Measurements from ENCODE around the gene ABCA7. TPM values are rescaled to one million over a fixed set of nuclear protein-coding genes. Genes with fewer than 3 reads are reported as not detected.

ABCA7 gene
- total and polyA plus RNA-seq, 2 of the 13 experiments (the other 11 are each of a cell fraction or from before 2014, with no cell fraction given) = 4.4 to 32.4 TPM

- TF ChIP-seq, protein P1, sequence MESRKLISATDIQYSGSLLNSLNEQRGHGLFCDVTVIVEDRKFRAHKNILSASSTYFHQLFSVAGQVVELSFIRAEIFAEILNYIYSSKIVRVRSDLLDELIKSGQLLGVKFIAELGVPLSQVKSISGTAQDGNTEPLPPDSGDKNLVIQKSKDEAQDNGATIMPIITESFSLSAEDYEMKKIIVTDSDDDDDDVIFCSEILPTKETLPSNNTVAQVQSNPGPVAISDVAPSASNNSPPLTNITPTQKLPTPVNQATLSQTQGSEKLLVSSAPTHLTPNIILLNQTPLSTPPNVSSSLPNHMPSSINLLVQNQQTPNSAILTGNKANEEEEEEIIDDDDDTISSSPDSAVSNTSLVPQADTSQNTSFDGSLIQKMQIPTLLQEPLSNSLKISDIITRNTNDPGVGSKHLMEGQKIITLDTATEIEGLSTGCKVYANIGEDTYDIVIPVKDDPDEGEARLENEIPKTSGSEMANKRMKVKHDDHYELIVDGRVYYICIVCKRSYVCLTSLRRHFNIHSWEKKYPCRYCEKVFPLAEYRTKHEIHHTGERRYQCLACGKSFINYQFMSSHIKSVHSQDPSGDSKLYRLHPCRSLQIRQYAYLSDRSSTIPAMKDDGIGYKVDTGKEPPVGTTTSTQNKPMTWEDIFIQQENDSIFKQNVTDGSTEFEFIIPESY (CRISPR knock-in tag; IDR thresholded peaks at IDR 0.05) = peak; percentile 97
- TF ChIP-seq ZNF382 (CRISPR knock-in tag; IDR thresholded peaks at IDR 0.05; ENCODE audit: borderline replicate concordance) = no peak
- TF ChIP-seq, protein P2, sequence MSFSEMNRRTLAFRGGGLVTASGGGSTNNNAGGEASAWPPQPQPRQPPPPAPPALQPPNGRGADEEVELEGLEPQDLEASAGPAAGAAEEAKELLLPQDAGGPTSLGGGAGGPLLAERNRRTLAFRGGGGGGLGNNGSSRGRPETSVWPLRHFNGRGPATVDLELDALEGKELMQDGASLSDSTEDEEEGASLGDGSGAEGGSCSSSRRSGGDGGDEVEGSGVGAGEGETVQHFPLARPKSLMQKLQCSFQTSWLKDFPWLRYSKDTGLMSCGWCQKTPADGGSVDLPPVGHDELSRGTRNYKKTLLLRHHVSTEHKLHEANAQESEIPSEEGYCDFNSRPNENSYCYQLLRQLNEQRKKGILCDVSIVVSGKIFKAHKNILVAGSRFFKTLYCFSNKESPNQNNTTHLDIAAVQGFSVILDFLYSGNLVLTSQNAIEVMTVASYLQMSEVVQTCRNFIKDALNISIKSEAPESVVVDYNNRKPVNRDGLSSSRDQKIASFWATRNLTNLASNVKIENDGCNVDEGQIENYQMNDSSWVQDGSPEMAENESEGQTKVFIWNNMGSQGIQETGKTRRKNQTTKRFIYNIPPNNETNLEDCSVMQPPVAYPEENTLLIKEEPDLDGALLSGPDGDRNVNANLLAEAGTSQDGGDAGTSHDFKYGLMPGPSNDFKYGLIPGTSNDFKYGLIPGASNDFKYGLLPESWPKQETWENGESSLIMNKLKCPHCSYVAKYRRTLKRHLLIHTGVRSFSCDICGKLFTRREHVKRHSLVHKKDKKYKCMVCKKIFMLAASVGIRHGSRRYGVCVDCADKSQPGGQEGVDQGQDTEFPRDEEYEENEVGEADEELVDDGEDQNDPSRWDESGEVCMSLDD (CRISPR knock-in tag; IDR thresholded peaks at IDR 0.05; ENCODE audit: borderline replicate concordance) = no peak
- TF ChIP-seq SALL2 (CRISPR knock-in tag; IDR thresholded peaks at IDR 0.05) = no peak
- TF ChIP-seq KLF16 (CRISPR knock-in tag; IDR thresholded peaks at IDR 0.05) = no peak
- no peak for TF ChIP-seq MLXIP (CRISPR knock-in tag; IDR thresholded peaks at IDR 0.05; ENCODE audit: borderline replicate concordance)
- TF ChIP-seq ZNF777 (CRISPR knock-in tag; IDR thresholded peaks at IDR 0.05) = no peak
- no peak for TF ChIP-seq SOX5 (CRISPR knock-in tag; IDR thresholded peaks at IDR 0.05; ENCODE audit: borderline replicate concordance)
- TF ChIP-seq ZZZ3 (CRISPR knock-in tag; IDR thresholded peaks at IDR 0.05; ENCODE audit: borderline replicate concordance) = no peak
- no peak for TF ChIP-seq GMEB1 (CRISPR knock-in tag; IDR thresholded peaks at IDR 0.05; ENCODE audit: borderline replicate concordance)
- peak; percentile 60; the same call in 1 of the 2 replicates for TF ChIP-seq ZBTB38 (CRISPR knock-in tag; IDR thresholded peaks at IDR 0.05)
- TF ChIP-seq KMT2A (CRISPR knock-in tag; IDR thresholded peaks at IDR 0.05) = no peak
- TF ChIP-seq LRRFIP1 (CRISPR knock-in tag; conservative IDR thresholded peaks at IDR 0.05) = no peak
- no peak for TF ChIP-seq MATR3 (CRISPR knock-in tag; IDR thresholded peaks at IDR 0.05)
- TF ChIP-seq AGO2 (optimal IDR thresholded peaks at IDR 0.05; ENCODE audit: low read depth, low read length) = peak; percentile 62
- peak; percentile 25; the same call in 1 of the 2 replicates for TF ChIP-seq SP4 (CRISPR knock-in tag; IDR thresholded peaks at IDR 0.05)
These were observed 47.8 kb upstream of the ABCA7 start (continued) for GRCh38 chr19:991932-992669.

Data from HepG2 (cell line).